SK-N-MC (cell line): ENCODE measurements around the gene COQ9.

Experiments used
- EZH2 ChIP-seq: fragments of 200-600 bp; sonication (generic); IDR thresholded peaks from one replicate; pipeline ENCODE4 v1.6.1; 2017; ENCODE audit warnings: antibody characterized with exemption
- FOXP2 ChIP-seq: optimal IDR thresholded peaks from 2 replicates; pipeline ENCODE3; 2011; ENCODE audit warnings: mild to moderate bottlenecking, moderate library complexity; ENCODE audit not compliant: insufficient read depth; ENCODE audit errors: extremely low read length, control extremely low read depth
- POLR2AphosphoS5 ChIP-seq: IDR thresholded peaks from 2 replicates; pipeline ENCODE4 v1.6.1; 2012; ENCODE audit warnings: mild to moderate bottlenecking, low read depth, low read length, borderline replicate concordance

DNA sequence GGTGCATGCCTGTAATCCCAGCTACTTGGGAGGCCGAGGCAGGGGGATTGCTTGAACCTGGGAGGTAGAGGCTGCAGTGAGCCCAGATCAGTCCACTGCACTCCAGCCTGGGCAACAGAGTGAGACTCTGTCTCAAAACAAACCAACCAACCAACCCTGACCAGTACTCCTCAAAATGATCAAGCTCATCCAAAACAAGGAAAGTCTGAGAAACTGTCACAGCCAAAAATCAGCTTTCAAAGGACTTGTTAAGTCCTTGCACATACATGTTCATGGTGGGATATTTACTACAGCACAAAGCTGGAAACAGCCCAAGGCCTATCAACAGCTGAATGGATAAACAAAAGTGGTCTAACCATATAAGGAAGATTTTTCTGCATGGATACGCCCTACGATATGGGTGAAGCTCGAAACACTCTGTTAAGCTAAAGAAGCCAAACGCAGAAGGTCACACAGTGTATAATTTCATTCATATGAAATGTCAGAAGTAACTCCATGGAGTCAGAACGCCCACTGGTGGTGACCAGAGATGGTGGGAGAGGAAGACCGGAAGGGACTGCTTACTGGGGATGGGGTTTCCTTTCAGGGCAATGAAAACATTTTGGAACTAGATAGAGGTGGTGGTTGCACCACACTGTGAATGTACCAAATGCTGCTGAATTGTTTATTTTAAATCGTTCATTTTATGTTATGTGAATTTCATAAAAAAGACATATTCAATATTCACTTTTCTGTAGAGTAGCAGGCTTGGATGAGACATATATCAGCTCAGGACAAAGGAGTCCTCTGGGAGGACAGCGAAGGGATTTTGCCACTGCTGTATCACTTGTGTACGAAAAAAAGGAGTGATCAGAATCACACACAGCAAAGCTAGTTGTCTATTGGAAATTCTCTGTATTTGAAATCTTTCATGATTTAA lies 25.0 kb upstream of the COQ9 start:
- TF ChIP-seq POLR2AphosphoS5 (no peak), EZH2 (no peak), FOXP2 (no peak)
